VCaP (cell line): ENCODE measurements around the gene CD248.
A peak's percentile ranks its signal among the peaks of the same experiment; 100 is the strongest.

Experiments used
- H3K27ac ChIP-seq: fragments of 450-650 bp; 2 replicates; pipeline ENCODE4 v1.5.1; 2017
- TF ChIP-seq, protein P1 (sequence below): fragments of 450-650 bp; conservative IDR thresholded peaks from 2 replicates; pipeline ENCODE4 v1.5.1; 2017; ENCODE audit warnings: mild to moderate bottlenecking, moderate library complexity

Gene CD248, protein sequence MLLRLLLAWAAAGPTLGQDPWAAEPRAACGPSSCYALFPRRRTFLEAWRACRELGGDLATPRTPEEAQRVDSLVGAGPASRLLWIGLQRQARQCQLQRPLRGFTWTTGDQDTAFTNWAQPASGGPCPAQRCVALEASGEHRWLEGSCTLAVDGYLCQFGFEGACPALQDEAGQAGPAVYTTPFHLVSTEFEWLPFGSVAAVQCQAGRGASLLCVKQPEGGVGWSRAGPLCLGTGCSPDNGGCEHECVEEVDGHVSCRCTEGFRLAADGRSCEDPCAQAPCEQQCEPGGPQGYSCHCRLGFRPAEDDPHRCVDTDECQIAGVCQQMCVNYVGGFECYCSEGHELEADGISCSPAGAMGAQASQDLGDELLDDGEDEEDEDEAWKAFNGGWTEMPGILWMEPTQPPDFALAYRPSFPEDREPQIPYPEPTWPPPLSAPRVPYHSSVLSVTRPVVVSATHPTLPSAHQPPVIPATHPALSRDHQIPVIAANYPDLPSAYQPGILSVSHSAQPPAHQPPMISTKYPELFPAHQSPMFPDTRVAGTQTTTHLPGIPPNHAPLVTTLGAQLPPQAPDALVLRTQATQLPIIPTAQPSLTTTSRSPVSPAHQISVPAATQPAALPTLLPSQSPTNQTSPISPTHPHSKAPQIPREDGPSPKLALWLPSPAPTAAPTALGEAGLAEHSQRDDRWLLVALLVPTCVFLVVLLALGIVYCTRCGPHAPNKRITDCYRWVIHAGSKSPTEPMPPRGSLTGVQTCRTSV

DNA sequence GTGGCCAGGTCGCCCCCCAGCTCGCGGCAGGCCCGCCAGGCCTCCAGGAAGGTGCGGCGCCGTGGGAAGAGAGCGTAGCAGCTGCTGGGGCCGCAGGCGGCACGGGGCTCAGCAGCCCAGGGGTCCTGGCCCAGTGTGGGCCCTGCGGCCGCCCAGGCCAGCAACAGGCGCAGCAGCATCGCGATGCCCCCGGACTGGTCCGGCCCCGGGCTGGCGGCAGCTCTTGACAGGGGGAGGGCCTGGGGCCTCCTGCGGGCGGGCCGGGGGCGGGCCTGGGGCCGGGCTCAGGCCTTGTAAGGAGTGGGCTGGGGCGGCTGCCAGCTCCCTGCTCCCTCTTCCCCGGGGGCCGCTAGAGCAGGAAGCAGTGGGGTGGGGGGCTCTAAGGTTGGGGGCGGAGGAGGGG, at the start of gene CD248:
Gene CD248 (minus strand): TSS at position 196 of the 403 bp plus-strand sequence. CDS start 17 bp downstream, at position 179.
- H3K27ac ChIP-seq = no peak within 1 kb of the TSS
- TF ChIP-seq, protein P1, sequence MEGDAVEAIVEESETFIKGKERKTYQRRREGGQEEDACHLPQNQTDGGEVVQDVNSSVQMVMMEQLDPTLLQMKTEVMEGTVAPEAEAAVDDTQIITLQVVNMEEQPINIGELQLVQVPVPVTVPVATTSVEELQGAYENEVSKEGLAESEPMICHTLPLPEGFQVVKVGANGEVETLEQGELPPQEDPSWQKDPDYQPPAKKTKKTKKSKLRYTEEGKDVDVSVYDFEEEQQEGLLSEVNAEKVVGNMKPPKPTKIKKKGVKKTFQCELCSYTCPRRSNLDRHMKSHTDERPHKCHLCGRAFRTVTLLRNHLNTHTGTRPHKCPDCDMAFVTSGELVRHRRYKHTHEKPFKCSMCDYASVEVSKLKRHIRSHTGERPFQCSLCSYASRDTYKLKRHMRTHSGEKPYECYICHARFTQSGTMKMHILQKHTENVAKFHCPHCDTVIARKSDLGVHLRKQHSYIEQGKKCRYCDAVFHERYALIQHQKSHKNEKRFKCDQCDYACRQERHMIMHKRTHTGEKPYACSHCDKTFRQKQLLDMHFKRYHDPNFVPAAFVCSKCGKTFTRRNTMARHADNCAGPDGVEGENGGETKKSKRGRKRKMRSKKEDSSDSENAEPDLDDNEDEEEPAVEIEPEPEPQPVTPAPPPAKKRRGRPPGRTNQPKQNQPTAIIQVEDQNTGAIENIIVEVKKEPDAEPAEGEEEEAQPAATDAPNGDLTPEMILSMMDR = no peak

DNA sequence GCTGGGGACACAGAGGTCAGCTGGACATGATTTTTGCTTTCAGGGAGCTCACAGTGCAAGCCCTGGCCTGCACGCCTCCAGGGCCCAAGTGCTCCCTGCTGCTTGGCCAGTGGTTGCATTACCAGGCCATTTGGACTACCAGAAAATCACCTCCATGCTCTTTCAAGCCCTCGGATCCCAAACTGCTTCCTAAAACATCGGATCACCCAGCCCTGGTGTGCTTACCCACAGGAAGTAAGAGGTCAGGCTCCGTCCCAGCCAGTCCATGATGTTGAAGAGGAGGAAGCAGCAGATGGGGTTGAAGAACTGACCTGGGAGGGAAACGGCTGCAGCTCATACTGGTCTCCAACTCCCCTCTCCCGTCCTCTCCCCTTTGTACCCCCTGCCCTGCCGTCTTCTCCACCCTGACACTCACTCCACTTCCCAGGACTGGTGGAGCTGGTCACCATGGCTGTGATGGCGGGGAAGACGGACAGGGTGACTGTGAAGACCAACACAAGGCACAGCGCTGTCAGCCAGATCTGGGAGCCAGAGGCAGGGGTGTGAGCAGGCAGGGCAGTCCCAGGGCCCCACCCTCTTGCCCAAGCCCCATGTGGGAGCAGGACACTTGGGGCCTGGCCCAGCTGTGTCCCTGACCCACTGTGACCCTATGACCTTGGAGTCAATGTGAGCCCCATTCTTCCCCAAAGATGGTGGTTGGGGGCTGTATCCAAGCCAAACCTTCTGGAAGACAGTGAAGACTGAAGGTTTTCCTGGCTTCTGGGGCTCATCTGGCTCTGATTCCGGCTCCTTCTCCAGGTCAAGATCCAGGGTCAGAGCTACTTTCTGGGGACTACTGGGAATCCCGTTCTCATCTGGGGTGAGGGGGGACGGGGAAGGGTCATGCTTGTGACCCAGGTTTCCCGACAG, 49.1 kb upstream of the CD248 start:
- no peak overlapping the region for H3K27ac ChIP-seq
- TF ChIP-seq, protein P1 = no peak

DNA sequence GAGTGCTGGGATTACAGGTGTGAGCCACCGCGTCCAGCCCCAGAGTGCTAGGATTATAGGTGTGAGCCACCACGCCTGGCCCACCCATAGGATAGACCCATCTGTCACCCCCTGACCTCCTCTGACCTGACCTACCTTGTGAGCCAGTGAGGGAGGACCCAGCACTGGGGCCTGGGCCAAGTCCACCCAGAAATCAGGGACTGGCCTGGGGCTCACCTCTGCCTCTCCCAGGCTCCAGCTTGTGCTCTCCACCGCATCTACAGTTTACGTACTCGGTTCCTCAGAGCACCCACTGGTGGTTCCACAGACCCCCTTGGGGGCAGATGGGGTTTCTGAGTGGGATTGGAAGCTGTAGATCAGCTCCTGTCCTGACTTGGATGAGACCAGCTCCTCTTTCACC, 48.3 kb upstream of the CD248 start:
- H3K27ac ChIP-seq = no peak overlapping the region

DNA sequence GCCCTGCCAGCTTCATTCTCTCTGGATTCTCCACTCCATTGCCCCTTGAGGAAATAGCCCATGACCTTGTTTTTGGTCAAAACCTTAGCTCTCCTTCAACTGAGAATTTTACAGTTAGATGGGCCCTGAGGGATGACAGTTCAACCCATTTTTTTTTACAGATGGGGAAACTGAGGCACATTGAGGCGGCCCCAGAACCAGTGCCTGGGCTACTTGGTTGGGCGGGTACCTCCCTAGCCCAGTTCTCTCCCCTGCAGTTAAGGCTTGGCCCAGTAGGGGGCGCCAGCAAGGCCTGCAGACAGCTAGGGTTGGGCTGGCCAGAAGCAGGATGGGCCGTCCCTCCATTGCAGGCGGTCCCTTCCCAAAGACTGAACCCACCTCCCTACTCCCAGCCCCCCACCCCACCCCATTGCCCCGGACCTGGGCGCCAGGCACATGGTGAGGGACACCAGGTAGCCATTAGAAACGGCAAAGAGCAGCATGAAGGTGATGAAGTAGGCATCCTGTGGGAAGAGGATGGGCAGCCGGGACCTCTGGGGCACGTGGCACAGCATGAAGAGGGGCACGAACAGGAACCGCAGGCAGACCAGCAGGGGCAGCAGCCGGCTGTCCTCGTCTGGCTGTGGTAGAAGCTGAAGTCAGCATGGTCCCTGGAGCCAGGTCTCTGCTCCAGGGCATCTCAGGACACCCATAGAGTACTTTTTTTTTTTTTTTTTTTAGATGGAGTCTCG, 47.1 kb upstream of the CD248 start:
- TF ChIP-seq, protein P1 = peak; percentile 96
- H3K27ac ChIP-seq = no peak overlapping the region

More for the DNA sequence above, 48.3 kb upstream of the CD248 start:
- TF ChIP-seq, protein P1 = no peak

DNA sequence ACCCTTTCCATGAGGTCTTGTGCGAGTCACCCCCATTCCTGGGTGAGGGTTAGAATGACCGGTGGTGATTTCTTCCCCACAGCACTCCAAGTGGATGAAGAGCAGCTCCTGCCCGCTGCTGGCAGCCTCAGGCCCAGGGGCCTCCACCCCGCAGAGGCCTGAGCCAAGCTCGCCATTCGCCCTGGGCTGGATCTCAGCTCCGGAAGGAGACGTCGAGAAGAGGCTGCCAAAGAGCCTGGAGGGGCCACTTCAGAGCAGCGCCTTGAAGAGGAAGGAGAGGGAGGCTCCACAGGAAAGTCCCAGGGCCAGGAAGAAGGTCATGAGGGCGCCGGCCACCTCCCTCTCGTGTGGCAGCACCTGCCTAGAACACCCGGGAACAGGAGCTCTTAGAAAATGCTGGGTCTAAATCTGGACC, 46.4 kb upstream of the CD248 start:
- H3K27ac ChIP-seq = no peak overlapping the region
- TF ChIP-seq, protein P1 = no peak

DNA sequence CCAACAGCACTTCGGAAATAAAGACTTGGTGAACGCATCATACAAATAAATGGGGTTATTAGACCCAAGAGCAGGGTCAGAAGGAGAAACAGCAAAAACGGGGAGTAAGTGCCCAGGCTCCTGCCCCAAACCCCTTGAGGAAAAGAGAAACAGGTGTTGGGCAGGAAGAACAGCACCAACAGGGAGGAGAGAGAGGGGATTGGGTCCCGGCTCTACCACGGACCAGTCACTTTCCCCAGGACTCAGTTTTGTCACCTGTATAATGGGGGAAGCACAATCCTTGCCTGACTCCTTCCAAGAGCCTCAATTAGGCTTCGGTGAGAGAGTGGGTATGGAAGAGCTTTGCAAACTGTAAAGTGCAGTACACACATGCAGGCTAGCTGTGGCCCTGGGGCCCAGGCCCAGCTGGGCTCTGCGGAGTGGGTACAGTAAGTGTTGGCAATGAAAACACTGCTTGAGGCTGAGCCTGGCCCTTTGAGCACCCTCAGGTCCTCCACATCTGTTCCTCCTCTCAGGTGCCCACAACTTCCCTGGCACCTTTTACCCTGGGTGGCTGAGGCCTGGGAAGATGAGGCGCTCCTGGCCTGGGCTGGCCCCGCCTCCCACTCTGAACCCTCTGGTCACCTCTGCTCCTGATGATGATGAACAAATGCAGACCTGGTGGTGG, 45.8 kb upstream of the CD248 start:
- TF ChIP-seq, protein P1 = no peak
- no peak overlapping the region for H3K27ac ChIP-seq
